Measurements from ENCODE around the gene CPSF4. TPM values are rescaled to one million over a fixed set of nuclear protein-coding genes. Genes with fewer than 3 reads are reported as not detected.

CPSF4 gene
- 10 to 100 TPM; 21.4 to 40.4 (median 26.1) TPM for total RNA-seq

GRCh38 chr7:99438573-99439480, at the start of gene CPSF4, which contains the start of gene PTCD1:
Gene CPSF4 (plus strand): TSS chr7:99438943. CDS start chr7:99439083, 140 bp downstream.
Gene PTCD1 (minus strand): TSS chr7:99438798. CDS start chr7:99435242, 3,556 bp downstream.
- in situ Hi-C loops (cut with MboI; ENCODE audit: low sequenced_read_pairs in 4 of 4), result no loop called here
- intact Hi-C loops (cut with DNase I; ENCODE audit: low total_unique reads), result loop anchor here (1.0 to 2.0 kb wide), 3 partner anchors 28 to 66 kb away; partner anchors contain the start of genes ATP5MF, BUD31, PDAP1 and ZKSCAN5
- TF ChIP-seq POLR2A (IDR thresholded peaks at IDR 0.05), result peak; percentile 78 to 85
- TF ChIP-seq, protein P1, sequence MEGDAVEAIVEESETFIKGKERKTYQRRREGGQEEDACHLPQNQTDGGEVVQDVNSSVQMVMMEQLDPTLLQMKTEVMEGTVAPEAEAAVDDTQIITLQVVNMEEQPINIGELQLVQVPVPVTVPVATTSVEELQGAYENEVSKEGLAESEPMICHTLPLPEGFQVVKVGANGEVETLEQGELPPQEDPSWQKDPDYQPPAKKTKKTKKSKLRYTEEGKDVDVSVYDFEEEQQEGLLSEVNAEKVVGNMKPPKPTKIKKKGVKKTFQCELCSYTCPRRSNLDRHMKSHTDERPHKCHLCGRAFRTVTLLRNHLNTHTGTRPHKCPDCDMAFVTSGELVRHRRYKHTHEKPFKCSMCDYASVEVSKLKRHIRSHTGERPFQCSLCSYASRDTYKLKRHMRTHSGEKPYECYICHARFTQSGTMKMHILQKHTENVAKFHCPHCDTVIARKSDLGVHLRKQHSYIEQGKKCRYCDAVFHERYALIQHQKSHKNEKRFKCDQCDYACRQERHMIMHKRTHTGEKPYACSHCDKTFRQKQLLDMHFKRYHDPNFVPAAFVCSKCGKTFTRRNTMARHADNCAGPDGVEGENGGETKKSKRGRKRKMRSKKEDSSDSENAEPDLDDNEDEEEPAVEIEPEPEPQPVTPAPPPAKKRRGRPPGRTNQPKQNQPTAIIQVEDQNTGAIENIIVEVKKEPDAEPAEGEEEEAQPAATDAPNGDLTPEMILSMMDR (IDR thresholded peaks at IDR 0.05 in 4 of 5, conservative IDR thresholded peaks at IDR 0.05 in 1 of 5), result no peak
- H3K27me3 ChIP-seq, result no peaks in the 10 kb centered on the region
- peak; percentile 94 to 97 for ATAC-seq
- peak within 1 kb of the TSS; percentile 92 to 98 (median 96) for H3K27ac ChIP-seq
- peak; percentile 95 to 96 for DNase-seq
- H3K4me1 ChIP-seq, result peaks cover 28 to 37% of the 10 kb centered on the region in 2 donors
- no peaks in the 10 kb centered on the region for H3K9me3 ChIP-seq
- peaks cover 0 to 25% of the 10 kb centered on the region in 2 donors for H3K36me3 ChIP-seq
- H3K4me3 ChIP-seq, result peak within 1 kb of the TSS; percentile 83 to 99 (median 96)

GRCh38 chr7:99389772-99390171, 49.0 kb upstream of the CPSF4 start:
- no peak overlapping the region for H3K27ac ChIP-seq
- no peaks in the 10 kb centered on the region for H3K9me3 ChIP-seq
- no peaks in the 10 kb centered on the region for H3K27me3 ChIP-seq
- ATAC-seq, result no peak
- intact Hi-C loops (cut with DNase I; ENCODE audit: low total_unique reads), result no loop called here
- in situ Hi-C loops (cut with MboI; ENCODE audit: low sequenced_read_pairs in 4 of 4), result no loop called here
- peaks cover 6 to 18% of the 10 kb centered on the region in 2 donors for H3K4me1 ChIP-seq
- TF ChIP-seq POLR2A (IDR thresholded peaks at IDR 0.05), result no peak
- TF ChIP-seq, protein P1 (IDR thresholded peaks at IDR 0.05 in 4 of 5, conservative IDR thresholded peaks at IDR 0.05 in 1 of 5), result no peak
- peaks cover 0 to 5% of the 10 kb centered on the region in 2 donors for H3K36me3 ChIP-seq
- no peak overlapping the region for H3K4me3 ChIP-seq
- no peak for DNase-seq

- in situ Hi-C loops (cut with MboI; ENCODE audit: low sequenced_read_pairs in 4 of 4), result no loop called here
- no peaks in the 10 kb centered on the region for H3K27me3 ChIP-seq
- H3K36me3 ChIP-seq, result peaks cover 0 to 18% of the 10 kb centered on the region in 2 donors
- peaks cover 6 to 18% of the 10 kb centered on the region in 2 donors for H3K4me1 ChIP-seq
- H3K27ac ChIP-seq, result no peak overlapping the region
- H3K9me3 ChIP-seq, result no peaks in the 10 kb centered on the region
- TF ChIP-seq, protein P1 (IDR thresholded peaks at IDR 0.05 in 4 of 5, conservative IDR thresholded peaks at IDR 0.05 in 1 of 5), result no peak
- TF ChIP-seq POLR2A (IDR thresholded peaks at IDR 0.05), result no peak
- intact Hi-C loops (cut with DNase I; ENCODE audit: low total_unique reads), result no loop called here
- no peak for DNase-seq
- no peak for ATAC-seq
- H3K4me3 ChIP-seq, result no peak overlapping the region
These were observed 47.7 kb upstream of the CPSF4 start for GRCh38 chr7:99390941-99391602.

GRCh38 chr7:99392046-99392445, 46.7 kb upstream of the CPSF4 start:
- DNase-seq, result no peak
- intact Hi-C loops (cut with DNase I; ENCODE audit: low total_unique reads) (no loop called here), in situ Hi-C loops (cut with MboI; ENCODE audit: low sequenced_read_pairs in 4 of 4) (no loop called here)
- no peak overlapping the region for H3K27ac ChIP-seq
- peaks cover 6 to 18% of the 10 kb centered on the region in 2 donors for H3K4me1 ChIP-seq
- H3K36me3 ChIP-seq, result peaks cover 0 to 26% of the 10 kb centered on the region in 2 donors
- peak overlapping the region in 3 of 4 donors; percentile 62 to 72 (median 67) for H3K4me3 ChIP-seq
- no peak for TF ChIP-seq POLR2A (IDR thresholded peaks at IDR 0.05)
- TF ChIP-seq, protein P1 (IDR thresholded peaks at IDR 0.05 in 4 of 5, conservative IDR thresholded peaks at IDR 0.05 in 1 of 5), result no peak
- H3K27me3 ChIP-seq, result no peaks in the 10 kb centered on the region
- ATAC-seq, result no peak
- H3K9me3 ChIP-seq, result no peaks in the 10 kb centered on the region

Data from gastrocnemius medialis (tissue), 4 donors.